Left ventricle myocardium inferior (tissue), 1 donor: Measurements from ENCODE around the gene SAA1. TPM values are rescaled to one million over a fixed set of nuclear protein-coding genes. Genes with fewer than 3 reads are reported as not detected.

ENCODE experiments used
- DNase-seq: peaks from one replicate; pipeline ENCODE4 v3.0.0-alpha.2; 2020
- H3K27ac ChIP-seq: fragments of 200-600 bp; replicated peaks from 2 replicates; pipeline ENCODE4 v1.8.0; 2021
- H3K27me3 ChIP-seq: fragments of 200-600 bp; 2 replicates; pipeline ENCODE4 v1.8.0; 2021; ENCODE audit warnings: low read depth
- H3K36me3 ChIP-seq: fragments of 200-600 bp; 2 replicates; pipeline ENCODE4 v1.8.0; 2021
- H3K4me1 ChIP-seq: fragments of 200-600 bp; 2 replicates; pipeline ENCODE4 v1.8.0; 2021
- H3K4me3 ChIP-seq: fragments of 200-600 bp; 2 replicates; pipeline ENCODE4 v1.8.0; 2021; ENCODE audit warnings: mild to moderate bottlenecking, moderate library complexity
- H3K9me3 ChIP-seq: fragments of 200-600 bp; replicated peaks from 2 replicates; pipeline ENCODE4 v1.8.0; 2021
- intact Hi-C: fragments of 100-400 bp; cut with micrococcal nuclease; formaldehyde crosslinking; loops from one replicate; pipeline ENCODE4 v1.11.0; 2022
- total RNA-seq: library from RNA; stranded (reverse); fragmentation: NEBNext Ultra II Directional; extraction: Animal tissue kit (Norgen Biotek cat#: 25700); gene quantifications from one replicate; pipeline ENCODE4 v1.2.1, GENCODE V29; 2021
- TF ChIP-seq, protein P1 (sequence below): fragments of 200-600 bp; IDR thresholded peaks from 2 replicates; pipeline ENCODE4 v1.8.0; 2021; ENCODE audit warnings: antibody characterized with exemption, mild to moderate bottlenecking, borderline replicate concordance
- donor health status: DM: no; HTN: yes; CAD: no; lungs with severe emphysema.

Gene SAA1
- total RNA-seq, 1 donor from 2014 or later, result not detected

DNA sequence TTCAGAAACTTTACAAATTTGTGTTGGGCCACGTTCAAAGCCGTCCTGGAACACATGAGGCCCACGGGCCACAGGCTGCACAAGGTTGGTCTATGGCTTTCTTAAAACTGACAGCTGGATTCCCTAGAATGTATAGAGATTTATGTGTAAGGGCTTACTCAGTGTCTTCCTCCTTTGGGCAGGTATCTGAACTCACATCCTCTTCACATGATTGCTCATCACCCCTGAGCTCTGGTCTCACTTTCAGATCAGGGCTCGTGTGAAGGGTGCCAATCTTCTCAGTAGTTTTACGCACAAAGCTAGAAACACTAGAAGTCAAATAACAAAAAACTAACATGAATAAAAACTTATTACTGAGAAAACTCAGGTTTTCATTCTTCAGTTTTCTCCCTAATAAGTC lies 28.8 kb downstream of the SAA1 start:
- H3K4me1 ChIP-seq, result no peaks in the 10 kb centered on the region
- no peaks in the 10 kb centered on the region for H3K9me3 ChIP-seq
- TF ChIP-seq, protein P1, sequence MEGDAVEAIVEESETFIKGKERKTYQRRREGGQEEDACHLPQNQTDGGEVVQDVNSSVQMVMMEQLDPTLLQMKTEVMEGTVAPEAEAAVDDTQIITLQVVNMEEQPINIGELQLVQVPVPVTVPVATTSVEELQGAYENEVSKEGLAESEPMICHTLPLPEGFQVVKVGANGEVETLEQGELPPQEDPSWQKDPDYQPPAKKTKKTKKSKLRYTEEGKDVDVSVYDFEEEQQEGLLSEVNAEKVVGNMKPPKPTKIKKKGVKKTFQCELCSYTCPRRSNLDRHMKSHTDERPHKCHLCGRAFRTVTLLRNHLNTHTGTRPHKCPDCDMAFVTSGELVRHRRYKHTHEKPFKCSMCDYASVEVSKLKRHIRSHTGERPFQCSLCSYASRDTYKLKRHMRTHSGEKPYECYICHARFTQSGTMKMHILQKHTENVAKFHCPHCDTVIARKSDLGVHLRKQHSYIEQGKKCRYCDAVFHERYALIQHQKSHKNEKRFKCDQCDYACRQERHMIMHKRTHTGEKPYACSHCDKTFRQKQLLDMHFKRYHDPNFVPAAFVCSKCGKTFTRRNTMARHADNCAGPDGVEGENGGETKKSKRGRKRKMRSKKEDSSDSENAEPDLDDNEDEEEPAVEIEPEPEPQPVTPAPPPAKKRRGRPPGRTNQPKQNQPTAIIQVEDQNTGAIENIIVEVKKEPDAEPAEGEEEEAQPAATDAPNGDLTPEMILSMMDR, result no peak
- no peaks in the 10 kb centered on the region for H3K27me3 ChIP-seq
- no peak overlapping the region for H3K4me3 ChIP-seq
- no peak for DNase-seq
- intact Hi-C loops, result no loop called here
- peaks cover 100% of the 10 kb centered on the region for H3K36me3 ChIP-seq
- H3K27ac ChIP-seq, result no peak overlapping the region

DNA sequence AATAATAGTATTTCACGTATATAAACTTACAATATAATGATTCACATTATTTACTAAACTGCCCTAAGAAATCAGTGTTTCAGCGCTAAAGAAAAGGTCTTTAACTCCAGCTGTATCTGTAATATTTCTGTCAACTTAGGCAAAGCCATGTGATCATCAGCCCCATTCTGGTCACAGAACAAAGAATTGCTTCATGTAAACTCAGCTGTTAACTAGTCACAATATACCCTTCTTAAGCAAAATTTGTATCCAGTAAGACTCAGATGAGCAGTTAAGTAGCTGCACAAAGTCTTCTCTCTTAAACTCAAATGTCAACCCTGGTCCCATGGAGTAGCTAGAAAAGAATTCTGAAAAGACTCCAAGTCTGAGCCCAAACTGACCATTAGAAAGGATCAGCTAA lies 29.3 kb downstream of the SAA1 start:
- peaks cover 100% of the 10 kb centered on the region for H3K36me3 ChIP-seq
- H3K27ac ChIP-seq, result no peak overlapping the region
- intact Hi-C loops, result no loop called here
- TF ChIP-seq, protein P1, result no peak
- no peaks in the 10 kb centered on the region for H3K4me1 ChIP-seq
- H3K27me3 ChIP-seq, result no peaks in the 10 kb centered on the region
- no peak overlapping the region for H3K4me3 ChIP-seq
- DNase-seq, result no peak
- no peaks in the 10 kb centered on the region for H3K9me3 ChIP-seq

DNA sequence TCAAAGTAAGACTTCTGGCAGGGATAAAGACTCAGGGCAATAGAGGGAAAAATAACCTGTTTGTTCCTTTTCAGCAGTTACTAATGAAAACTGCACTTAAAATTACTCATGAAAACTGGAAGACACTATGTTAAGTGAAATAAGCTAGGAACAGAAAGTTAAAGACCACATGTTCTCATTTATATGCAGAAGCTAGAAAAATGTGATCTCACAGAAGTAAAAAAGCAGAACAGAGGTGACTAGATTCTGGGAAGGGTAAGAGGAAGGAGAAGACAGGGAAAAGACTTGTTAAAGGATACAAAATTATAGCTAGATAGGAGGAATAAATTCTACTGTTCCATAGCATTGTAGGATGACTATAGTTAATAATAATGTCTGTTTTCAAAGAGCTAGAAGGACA lies 33.7 kb downstream of the SAA1 start:
- peaks cover 93% of the 10 kb centered on the region for H3K36me3 ChIP-seq
- H3K4me3 ChIP-seq, result no peak overlapping the region
- intact Hi-C loops, result loop anchor here (10.0 kb wide), 1 partner anchor 185 kb away; no protein-coding TSS in a partner anchor
- DNase-seq, result no peak
- TF ChIP-seq, protein P1, result no peak
- H3K9me3 ChIP-seq, result no peaks in the 10 kb centered on the region
- no peaks in the 10 kb centered on the region for H3K4me1 ChIP-seq
- H3K27me3 ChIP-seq, result no peaks in the 10 kb centered on the region
- H3K27ac ChIP-seq, result no peak overlapping the region

DNA sequence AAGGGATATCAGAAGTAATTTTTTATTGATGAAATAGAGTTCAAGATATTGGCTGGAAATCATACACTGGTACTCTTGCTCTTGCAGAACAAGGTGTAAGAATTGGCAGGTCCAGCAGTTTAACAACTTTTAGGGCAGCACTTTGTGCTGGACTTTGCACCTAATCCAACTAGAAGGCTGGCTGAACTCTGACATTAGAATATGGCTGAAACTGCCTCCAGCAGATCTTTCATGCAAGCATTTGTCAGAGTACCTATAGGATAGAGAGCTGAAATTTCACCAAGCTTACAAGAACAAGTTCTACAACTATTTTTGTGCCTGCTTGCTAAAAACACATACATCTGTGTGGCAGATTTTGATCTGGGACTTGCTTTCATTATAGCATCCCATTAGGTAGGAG lies 38.7 kb downstream of the SAA1 start:
- H3K4me3 ChIP-seq, result no peak overlapping the region

DNA sequence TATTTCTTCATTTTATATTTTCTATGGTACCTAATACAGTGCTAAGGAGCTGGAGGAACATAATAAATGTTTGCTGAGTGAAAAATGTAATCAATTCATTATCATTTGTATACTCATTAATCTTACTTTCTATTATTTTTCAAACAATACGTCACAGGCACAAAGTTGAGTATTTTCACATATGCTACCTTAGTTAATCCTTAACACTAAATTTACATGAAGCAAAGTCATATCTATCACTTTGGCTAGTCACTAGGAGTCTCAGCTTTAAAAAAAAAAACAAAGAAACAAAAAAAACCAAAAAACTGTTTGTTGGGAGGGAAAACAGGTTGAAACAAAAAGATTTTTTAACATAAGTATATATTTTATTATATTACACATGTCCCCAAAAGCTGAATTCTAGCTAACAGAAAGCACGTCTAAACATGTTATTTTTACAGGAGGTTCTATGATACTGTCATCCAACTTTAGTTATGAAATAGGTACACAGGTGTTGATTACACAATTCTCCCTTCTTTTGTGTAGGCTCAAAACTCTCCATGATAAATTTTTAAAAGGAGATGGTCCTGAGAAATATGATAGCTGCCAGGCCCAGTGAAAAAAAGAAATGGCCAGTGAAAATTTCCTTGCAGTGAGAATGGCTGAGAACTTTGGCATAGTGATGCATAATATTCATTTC lies 41.5 kb downstream of the SAA1 start:
- Histone ChIP-seq H3K9me3 (no peaks in the 10 kb centered on the region), H3K36me3 (peaks cover 88% of the 10 kb centered on the region), H3K27ac (no peak overlapping the region), H3K4me3 (no peak overlapping the region), H3K27me3 (no peaks in the 10 kb centered on the region), H3K4me1 (peaks cover 3% of the 10 kb centered on the region)
- intact Hi-C loops, result loop anchor here (10.0 kb wide), 1 partner anchor 177 kb away; no protein-coding TSS in a partner anchor
- TF ChIP-seq, protein P1, result no peak
- no peak for DNase-seq

More for the DNA sequence above, 38.7 kb downstream of the SAA1 start:
- Histone ChIP-seq H3K4me1 (no peaks in the 10 kb centered on the region), H3K36me3 (peaks cover 90% of the 10 kb centered on the region), H3K9me3 (no peaks in the 10 kb centered on the region), H3K27ac (no peak overlapping the region), H3K27me3 (no peaks in the 10 kb centered on the region)
- TF ChIP-seq, protein P1, result no peak
- DNase-seq, result no peak
- intact Hi-C loops, result loop anchor here (10.0 kb wide), 1 partner anchor 180 kb away; no protein-coding TSS in a partner anchor
